ENCODE results near the gene KCNJ5. TPM values are rescaled to one million over a fixed set of nuclear protein-coding genes. Genes with fewer than 3 reads are reported as not detected.
A peak's percentile ranks its signal among the peaks of the same experiment; 100 is the strongest.

The KCNJ5 gene
- total and polyA plus RNA-seq, 2 experiments from 2014 or later, result under 0.01 TPM; not detected in 1

DNA sequence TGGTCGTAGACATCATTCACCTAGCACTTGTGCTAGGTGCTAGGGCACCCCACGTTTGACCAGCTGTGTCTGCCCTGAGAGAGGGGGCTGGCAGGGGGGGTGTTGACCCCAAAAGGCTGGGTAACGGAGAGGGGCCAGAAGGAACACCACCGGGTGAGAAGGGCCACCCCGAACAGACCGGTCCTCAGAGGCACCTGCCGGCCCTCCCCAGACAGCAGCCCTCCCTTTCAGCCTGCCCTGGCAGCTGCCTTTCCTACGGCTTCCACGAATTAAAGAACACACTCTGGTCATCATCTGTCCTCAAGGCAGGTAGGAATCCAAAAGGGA lies 977 bp upstream of the KCNJ5 start:
- no peak for TF ChIP-seq EZH2 (IDR thresholded peaks at IDR 0.05; ENCODE audit: insufficient read depth, poor library complexity, severe bottlenecking)
- TF ChIP-seq EZH2phosphoT487 (IDR thresholded peaks at IDR 0.05; ENCODE audit: insufficient read depth, low read depth), result no peak
- Histone ChIP-seq H3K4me2 (ENCODE audit: unreplicated experiment) (peak overlapping the region; percentile 79), H3K4me1 (ENCODE audit: insufficient read depth) (no peaks in the 10 kb centered on the region), H4K20me1 (ENCODE audit: insufficient read depth) (no peaks in the 10 kb centered on the region), H2AFZ (no peak overlapping the region), H3K9me3 (ENCODE audit: low read depth) (no peaks in the 10 kb centered on the region), H3K9me2 (ENCODE audit: insufficient read depth) (no peaks in the 10 kb centered on the region), H3K36me3 (ENCODE audit: low read depth) (no peaks in the 10 kb centered on the region), H3K79me2 (ENCODE audit: insufficient read depth) (no peaks in the 10 kb centered on the region), H3K4me3 (peak overlapping the region; percentile 62), H3F3A (ENCODE audit: insufficient read depth) (no peaks in the 10 kb centered on the region), H3K9ac (no peak overlapping the region), H3K27me3 (replicated peaks; ENCODE audit: insufficient read depth) (peaks cover 7% of the 10 kb centered on the region; the same call in 1 of the 2 replicates), H3K27ac (no peak overlapping the region)
- 58% methylated on average over 8 to 9 of the region's 9 CpGs for WGBS, 2 experiments (ENCODE audit: low coverage in 1 of 2, low lambda C conversion rate in 2 of 2, missing lambda C conversion rate in 2 of 2)
- in situ Hi-C loops (cut with MboI), result no loop called here
- no peak for DNase-seq

- no peaks in the 10 kb centered on the region for H3K36me3 ChIP-seq (ENCODE audit: low read depth)
- no peaks in the 10 kb centered on the region for H3K9me2 ChIP-seq (ENCODE audit: insufficient read depth)
- H3K4me1 ChIP-seq (ENCODE audit: insufficient read depth), result no peaks in the 10 kb centered on the region
- H3K9me3 ChIP-seq (ENCODE audit: low read depth), result no peaks in the 10 kb centered on the region
- H3K4me3 ChIP-seq, result no peak overlapping the region
- H3K27me3 ChIP-seq (replicated peaks; ENCODE audit: insufficient read depth), result no peaks in the 10 kb centered on the region; the same call in 1 of the 2 replicates
- no peaks in the 10 kb centered on the region for H4K20me1 ChIP-seq (ENCODE audit: insufficient read depth)
- TF ChIP-seq EZH2phosphoT487 (IDR thresholded peaks at IDR 0.05; ENCODE audit: insufficient read depth, low read depth), result no peak
- no peak for TF ChIP-seq EZH2 (IDR thresholded peaks at IDR 0.05; ENCODE audit: insufficient read depth, poor library complexity, severe bottlenecking)
- H2AFZ ChIP-seq, result no peak overlapping the region
- in situ Hi-C loops (cut with MboI), result no loop called here
- no peak overlapping the region for H3K9ac ChIP-seq
- H3K4me2 ChIP-seq (ENCODE audit: unreplicated experiment), result no peak overlapping the region
- H3K79me2 ChIP-seq (ENCODE audit: insufficient read depth), result no peaks in the 10 kb centered on the region
- 76 to 86% methylated on average over 6 of the region's 6 CpGs for WGBS, 2 experiments (ENCODE audit: low coverage in 1 of 2, low lambda C conversion rate in 2 of 2, missing lambda C conversion rate in 2 of 2)
- 0 out of 2 replicates have a peak, but pooled peaks cover 6% of the 10 kb centered on the region for H3F3A ChIP-seq (ENCODE audit: insufficient read depth)
- no peak for DNase-seq
- H3K27ac ChIP-seq, result no peak overlapping the region
Observed at GRCh38 chr11:128891913-128892398, 800 bp downstream of the KCNJ5 start.

- TF ChIP-seq EZH2 (IDR thresholded peaks at IDR 0.05; ENCODE audit: insufficient read depth, poor library complexity, severe bottlenecking), result no peak
- no peak for TF ChIP-seq EZH2phosphoT487 (IDR thresholded peaks at IDR 0.05; ENCODE audit: insufficient read depth, low read depth)
Observed at GRCh38 chr11:128892866-128893565, 1.9 kb downstream of the KCNJ5 start.

GRCh38 chr11:128893578-128894285 lies 2.6 kb downstream of the KCNJ5 start:
- H3K4me3 ChIP-seq, result no peak overlapping the region
- TF ChIP-seq EZH2 (IDR thresholded peaks at IDR 0.05; ENCODE audit: insufficient read depth, poor library complexity, severe bottlenecking) (no peak), EZH2phosphoT487 (IDR thresholded peaks at IDR 0.05; ENCODE audit: insufficient read depth, low read depth) (no peak)
- no peak overlapping the region for H3K4me2 ChIP-seq (ENCODE audit: unreplicated experiment)
- no peak overlapping the region for H2AFZ ChIP-seq
- H3F3A ChIP-seq (ENCODE audit: insufficient read depth), result 0 out of 2 replicates have a peak, but pooled peaks cover 9% of the 10 kb centered on the region
- no peaks in the 10 kb centered on the region for H3K36me3 ChIP-seq (ENCODE audit: low read depth)
- no peaks in the 10 kb centered on the region for H3K9me3 ChIP-seq (ENCODE audit: low read depth)
- no peak overlapping the region for H3K27ac ChIP-seq
- peaks cover 9% of the 10 kb centered on the region; the same call in 1 of the 2 replicates for H3K4me1 ChIP-seq (ENCODE audit: insufficient read depth)
- no peaks in the 10 kb centered on the region for H3K9me2 ChIP-seq (ENCODE audit: insufficient read depth)
- in situ Hi-C loops (cut with MboI), result no loop called here
- H3K79me2 ChIP-seq (ENCODE audit: insufficient read depth), result no peaks in the 10 kb centered on the region
- no peaks in the 10 kb centered on the region; the same call in 1 of the 2 replicates for H3K27me3 ChIP-seq (replicated peaks; ENCODE audit: insufficient read depth)
- no peak overlapping the region for H3K9ac ChIP-seq
- no peak for DNase-seq
- H4K20me1 ChIP-seq (ENCODE audit: insufficient read depth), result no peaks in the 10 kb centered on the region
- 85 to 88% methylated on average over 9 of the region's 9 CpGs for WGBS, 2 experiments (ENCODE audit: low coverage in 1 of 2, low lambda C conversion rate in 2 of 2, missing lambda C conversion rate in 2 of 2)

More at GRCh38 chr11:128892866-128893565, 1.9 kb downstream of the KCNJ5 start:
- H3K9ac ChIP-seq, result no peak overlapping the region
- 88 to 92% methylated on average over 4 of the region's 4 CpGs for WGBS, 2 experiments (ENCODE audit: low coverage in 1 of 2, low lambda C conversion rate in 2 of 2, missing lambda C conversion rate in 2 of 2)
- H3K9me3 ChIP-seq (ENCODE audit: low read depth), result no peaks in the 10 kb centered on the region
- 0 out of 2 replicates have a peak, but pooled peaks cover 1% of the 10 kb centered on the region for H3K4me1 ChIP-seq (ENCODE audit: insufficient read depth)
- no peak overlapping the region for H3K4me3 ChIP-seq
- no peak overlapping the region for H3K27ac ChIP-seq
- H4K20me1 ChIP-seq (ENCODE audit: insufficient read depth), result no peaks in the 10 kb centered on the region
- no peaks in the 10 kb centered on the region for H3K79me2 ChIP-seq (ENCODE audit: insufficient read depth)
- 0 out of 2 replicates have a peak, but pooled peaks cover 6% of the 10 kb centered on the region for H3F3A ChIP-seq (ENCODE audit: insufficient read depth)
- in situ Hi-C loops (cut with MboI), result no loop called here
- no peaks in the 10 kb centered on the region for H3K36me3 ChIP-seq (ENCODE audit: low read depth)
- H3K9me2 ChIP-seq (ENCODE audit: insufficient read depth), result no peaks in the 10 kb centered on the region
- DNase-seq, result no peak
- H3K4me2 ChIP-seq (ENCODE audit: unreplicated experiment), result no peak overlapping the region
- H3K27me3 ChIP-seq (replicated peaks; ENCODE audit: insufficient read depth), result no peaks in the 10 kb centered on the region; the same call in 1 of the 2 replicates
- no peak overlapping the region for H2AFZ ChIP-seq
